ENCODE data around the gene BCL6. TPM values are rescaled to one million over a fixed set of nuclear protein-coding genes. Genes with fewer than 3 reads are reported as not detected.
A peak's percentile ranks its signal among the peaks of the same experiment; 100 is the strongest.

BCL6 gene
- total RNA-seq, 1 experiment from 2014 or later: 10.2 TPM

DNA sequence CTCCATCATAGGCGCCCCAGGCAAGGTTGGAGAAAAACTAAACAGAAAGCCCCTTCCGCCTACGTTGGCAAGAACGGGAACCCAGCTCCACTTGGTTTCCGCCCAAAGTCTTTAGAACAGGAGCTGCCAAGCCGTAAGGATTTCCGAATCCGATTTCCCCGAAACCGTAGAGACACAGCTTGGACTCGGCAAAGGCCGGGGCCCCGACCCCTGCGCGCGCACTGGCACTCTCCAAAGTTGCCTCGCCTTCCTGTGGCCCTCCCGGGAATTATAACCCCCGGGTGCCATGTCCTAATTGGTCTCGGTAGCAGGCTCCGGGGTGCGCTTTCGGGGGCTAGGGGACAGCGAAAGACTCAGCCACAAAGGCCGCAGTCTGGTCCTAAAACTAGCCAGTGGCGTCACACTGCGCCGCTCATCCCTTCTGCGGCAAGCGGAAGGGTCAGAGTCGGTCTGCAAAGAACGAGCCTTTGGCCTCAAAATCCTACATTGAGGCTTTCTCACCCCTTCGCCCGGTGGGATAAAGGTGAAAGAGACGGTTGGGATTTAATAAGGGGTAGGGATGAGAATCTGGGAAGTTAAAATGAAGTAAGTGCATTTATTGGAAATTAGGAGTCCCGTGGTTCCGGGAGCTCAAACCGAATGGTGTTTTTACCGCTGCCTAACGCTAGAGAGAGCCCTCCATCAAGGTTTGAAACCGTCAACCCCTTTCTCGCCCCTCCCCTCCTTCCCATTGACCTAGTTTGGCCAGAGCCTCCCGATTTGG is 6.8 kb downstream of the BCL6 start (continued):
- TF ChIP-seq TEAD1 (CRISPR knock-in tag; IDR thresholded peaks at IDR 0.05) (0 out of 2 replicates have a peak, but pooled peaks have one; percentile 33), NFYB (CRISPR knock-in tag; conservative IDR thresholded peaks at IDR 0.05; ENCODE audit: low read depth) (no peak), KAT7 (CRISPR knock-in tag; IDR thresholded peaks at IDR 0.05; ENCODE audit: borderline replicate concordance) (no peak), NFATC4 (CRISPR knock-in tag; IDR thresholded peaks at IDR 0.05) (no peak), GABPB1 (CRISPR knock-in tag; IDR thresholded peaks at IDR 0.05) (no peak), PRRX2 (CRISPR knock-in tag; IDR thresholded peaks at IDR 0.05) (no peak), ZNF121 (CRISPR knock-in tag; IDR thresholded peaks at IDR 0.05) (no peak), RORB (CRISPR knock-in tag; IDR thresholded peaks at IDR 0.05) (no peak), SP1 (CRISPR knock-in tag; conservative IDR thresholded peaks at IDR 0.05) (peak; percentile 58), IRF2 (CRISPR knock-in tag; IDR thresholded peaks at IDR 0.05; ENCODE audit: borderline replicate concordance, low read depth) (no peak), FOXK1 (CRISPR knock-in tag; IDR thresholded peaks at IDR 0.05) (peak; percentile 11; the same call in 1 of the 2 replicates), ZNF423 (CRISPR knock-in tag; IDR thresholded peaks at IDR 0.05) (no peak), GRHL2 (CRISPR knock-in tag; IDR thresholded peaks at IDR 0.05; ENCODE audit: insufficient replicate concordance, severe bottlenecking) (no peak), ESRRA (CRISPR knock-in tag; IDR thresholded peaks at IDR 0.05; ENCODE audit: borderline replicate concordance) (no peak), ZNF263 (CRISPR knock-in tag; IDR thresholded peaks at IDR 0.05; ENCODE audit: low read depth) (no peak), OVOL2 (CRISPR knock-in tag; IDR thresholded peaks at IDR 0.05; ENCODE audit: borderline replicate concordance) (no peak)
- TF ChIP-seq, protein P1, sequence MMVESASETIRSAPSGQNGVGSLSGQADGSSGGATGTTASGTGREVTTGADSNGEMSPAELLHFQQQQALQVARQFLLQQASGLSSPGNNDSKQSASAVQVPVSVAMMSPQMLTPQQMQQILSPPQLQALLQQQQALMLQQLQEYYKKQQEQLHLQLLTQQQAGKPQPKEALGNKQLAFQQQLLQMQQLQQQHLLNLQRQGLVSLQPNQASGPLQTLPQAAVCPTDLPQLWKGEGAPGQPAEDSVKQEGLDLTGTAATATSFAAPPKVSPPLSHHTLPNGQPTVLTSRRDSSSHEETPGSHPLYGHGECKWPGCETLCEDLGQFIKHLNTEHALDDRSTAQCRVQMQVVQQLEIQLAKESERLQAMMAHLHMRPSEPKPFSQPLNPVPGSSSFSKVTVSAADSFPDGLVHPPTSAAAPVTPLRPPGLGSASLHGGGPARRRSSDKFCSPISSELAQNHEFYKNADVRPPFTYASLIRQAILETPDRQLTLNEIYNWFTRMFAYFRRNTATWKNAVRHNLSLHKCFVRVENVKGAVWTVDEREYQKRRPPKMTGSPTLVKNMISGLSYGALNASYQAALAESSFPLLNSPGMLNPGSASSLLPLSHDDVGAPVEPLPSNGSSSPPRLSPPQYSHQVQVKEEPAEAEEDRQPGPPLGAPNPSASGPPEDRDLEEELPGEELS (CRISPR knock-in tag; IDR thresholded peaks at IDR 0.05): no peak
- TF ChIP-seq, protein P2, sequence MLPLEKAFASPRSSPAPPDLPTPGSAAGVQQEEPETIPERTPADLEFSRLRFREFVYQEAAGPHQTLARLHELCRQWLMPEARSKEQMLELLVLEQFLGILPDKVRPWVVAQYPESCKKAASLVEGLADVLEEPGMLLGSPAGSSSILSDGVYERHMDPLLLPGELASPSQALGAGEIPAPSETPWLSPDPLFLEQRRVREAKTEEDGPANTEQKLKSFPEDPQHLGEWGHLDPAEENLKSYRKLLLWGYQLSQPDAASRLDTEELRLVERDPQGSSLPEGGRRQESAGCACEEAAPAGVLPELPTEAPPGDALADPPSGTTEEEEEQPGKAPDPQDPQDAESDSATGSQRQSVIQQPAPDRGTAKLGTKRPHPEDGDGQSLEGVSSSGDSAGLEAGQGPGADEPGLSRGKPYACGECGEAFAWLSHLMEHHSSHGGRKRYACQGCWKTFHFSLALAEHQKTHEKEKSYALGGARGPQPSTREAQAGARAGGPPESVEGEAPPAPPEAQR (CRISPR knock-in tag; IDR thresholded peaks at IDR 0.05): no peak
- TF ChIP-seq, protein P3, sequence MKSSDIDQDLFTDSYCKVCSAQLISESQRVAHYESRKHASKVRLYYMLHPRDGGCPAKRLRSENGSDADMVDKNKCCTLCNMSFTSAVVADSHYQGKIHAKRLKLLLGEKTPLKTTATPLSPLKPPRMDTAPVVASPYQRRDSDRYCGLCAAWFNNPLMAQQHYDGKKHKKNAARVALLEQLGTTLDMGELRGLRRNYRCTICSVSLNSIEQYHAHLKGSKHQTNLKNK (CRISPR knock-in tag; IDR thresholded peaks at IDR 0.05): no peak
- TF ChIP-seq, protein P4, sequence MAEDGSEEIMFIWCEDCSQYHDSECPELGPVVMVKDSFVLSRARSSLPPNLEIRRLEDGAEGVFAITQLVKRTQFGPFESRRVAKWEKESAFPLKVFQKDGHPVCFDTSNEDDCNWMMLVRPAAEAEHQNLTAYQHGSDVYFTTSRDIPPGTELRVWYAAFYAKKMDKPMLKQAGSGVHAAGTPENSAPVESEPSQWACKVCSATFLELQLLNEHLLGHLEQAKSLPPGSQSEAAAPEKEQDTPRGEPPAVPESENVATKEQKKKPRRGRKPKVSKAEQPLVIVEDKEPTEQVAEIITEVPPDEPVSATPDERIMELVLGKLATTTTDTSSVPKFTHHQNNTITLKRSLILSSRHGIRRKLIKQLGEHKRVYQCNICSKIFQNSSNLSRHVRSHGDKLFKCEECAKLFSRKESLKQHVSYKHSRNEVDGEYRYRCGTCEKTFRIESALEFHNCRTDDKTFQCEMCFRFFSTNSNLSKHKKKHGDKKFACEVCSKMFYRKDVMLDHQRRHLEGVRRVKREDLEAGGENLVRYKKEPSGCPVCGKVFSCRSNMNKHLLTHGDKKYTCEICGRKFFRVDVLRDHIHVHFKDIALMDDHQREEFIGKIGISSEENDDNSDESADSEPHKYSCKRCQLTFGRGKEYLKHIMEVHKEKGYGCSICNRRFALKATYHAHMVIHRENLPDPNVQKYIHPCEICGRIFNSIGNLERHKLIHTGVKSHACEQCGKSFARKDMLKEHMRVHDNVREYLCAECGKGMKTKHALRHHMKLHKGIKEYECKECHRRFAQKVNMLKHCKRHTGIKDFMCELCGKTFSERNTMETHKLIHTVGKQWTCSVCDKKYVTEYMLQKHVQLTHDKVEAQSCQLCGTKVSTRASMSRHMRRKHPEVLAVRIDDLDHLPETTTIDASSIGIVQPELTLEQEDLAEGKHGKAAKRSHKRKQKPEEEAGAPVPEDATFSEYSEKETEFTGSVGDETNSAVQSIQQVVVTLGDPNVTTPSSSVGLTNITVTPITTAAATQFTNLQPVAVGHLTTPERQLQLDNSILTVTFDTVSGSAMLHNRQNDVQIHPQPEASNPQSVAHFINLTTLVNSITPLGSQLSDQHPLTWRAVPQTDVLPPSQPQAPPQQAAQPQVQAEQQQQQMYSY (CRISPR knock-in tag; IDR thresholded peaks at IDR 0.05): no peak
- TF ChIP-seq, protein P5, sequence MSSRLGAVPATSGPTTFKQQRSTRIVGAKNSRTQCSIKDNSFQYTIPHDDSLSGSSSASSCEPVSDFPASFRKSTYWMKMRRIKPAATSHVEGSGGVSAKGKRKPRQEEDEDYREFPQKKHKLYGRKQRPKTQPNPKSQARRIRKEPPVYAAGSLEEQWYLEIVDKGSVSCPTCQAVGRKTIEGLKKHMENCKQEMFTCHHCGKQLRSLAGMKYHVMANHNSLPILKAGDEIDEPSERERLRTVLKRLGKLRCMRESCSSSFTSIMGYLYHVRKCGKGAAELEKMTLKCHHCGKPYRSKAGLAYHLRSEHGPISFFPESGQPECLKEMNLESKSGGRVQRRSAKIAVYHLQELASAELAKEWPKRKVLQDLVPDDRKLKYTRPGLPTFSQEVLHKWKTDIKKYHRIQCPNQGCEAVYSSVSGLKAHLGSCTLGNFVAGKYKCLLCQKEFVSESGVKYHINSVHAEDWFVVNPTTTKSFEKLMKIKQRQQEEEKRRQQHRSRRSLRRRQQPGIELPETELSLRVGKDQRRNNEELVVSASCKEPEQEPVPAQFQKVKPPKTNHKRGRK (CRISPR knock-in tag; IDR thresholded peaks at IDR 0.05; ENCODE audit: borderline replicate concordance): 0 out of 2 replicates have a peak, but pooled peaks have one; percentile 78
- TF ChIP-seq, protein P6, sequence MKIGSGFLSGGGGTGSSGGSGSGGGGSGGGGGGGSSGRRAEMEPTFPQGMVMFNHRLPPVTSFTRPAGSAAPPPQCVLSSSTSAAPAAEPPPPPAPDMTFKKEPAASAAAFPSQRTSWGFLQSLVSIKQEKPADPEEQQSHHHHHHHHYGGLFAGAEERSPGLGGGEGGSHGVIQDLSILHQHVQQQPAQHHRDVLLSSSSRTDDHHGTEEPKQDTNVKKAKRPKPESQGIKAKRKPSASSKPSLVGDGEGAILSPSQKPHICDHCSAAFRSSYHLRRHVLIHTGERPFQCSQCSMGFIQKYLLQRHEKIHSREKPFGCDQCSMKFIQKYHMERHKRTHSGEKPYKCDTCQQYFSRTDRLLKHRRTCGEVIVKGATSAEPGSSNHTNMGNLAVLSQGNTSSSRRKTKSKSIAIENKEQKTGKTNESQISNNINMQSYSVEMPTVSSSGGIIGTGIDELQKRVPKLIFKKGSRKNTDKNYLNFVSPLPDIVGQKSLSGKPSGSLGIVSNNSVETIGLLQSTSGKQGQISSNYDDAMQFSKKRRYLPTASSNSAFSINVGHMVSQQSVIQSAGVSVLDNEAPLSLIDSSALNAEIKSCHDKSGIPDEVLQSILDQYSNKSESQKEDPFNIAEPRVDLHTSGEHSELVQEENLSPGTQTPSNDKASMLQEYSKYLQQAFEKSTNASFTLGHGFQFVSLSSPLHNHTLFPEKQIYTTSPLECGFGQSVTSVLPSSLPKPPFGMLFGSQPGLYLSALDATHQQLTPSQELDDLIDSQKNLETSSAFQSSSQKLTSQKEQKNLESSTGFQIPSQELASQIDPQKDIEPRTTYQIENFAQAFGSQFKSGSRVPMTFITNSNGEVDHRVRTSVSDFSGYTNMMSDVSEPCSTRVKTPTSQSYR (CRISPR knock-in tag; IDR thresholded peaks at IDR 0.05): no peak
- TF ChIP-seq, protein P7, sequence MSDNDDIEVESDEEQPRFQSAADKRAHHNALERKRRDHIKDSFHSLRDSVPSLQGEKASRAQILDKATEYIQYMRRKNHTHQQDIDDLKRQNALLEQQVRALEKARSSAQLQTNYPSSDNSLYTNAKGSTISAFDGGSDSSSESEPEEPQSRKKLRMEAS (CRISPR knock-in tag; IDR thresholded peaks at IDR 0.05): peak; percentile 29; the same call in 1 of the 2 replicates
- TF ChIP-seq, protein P8, sequence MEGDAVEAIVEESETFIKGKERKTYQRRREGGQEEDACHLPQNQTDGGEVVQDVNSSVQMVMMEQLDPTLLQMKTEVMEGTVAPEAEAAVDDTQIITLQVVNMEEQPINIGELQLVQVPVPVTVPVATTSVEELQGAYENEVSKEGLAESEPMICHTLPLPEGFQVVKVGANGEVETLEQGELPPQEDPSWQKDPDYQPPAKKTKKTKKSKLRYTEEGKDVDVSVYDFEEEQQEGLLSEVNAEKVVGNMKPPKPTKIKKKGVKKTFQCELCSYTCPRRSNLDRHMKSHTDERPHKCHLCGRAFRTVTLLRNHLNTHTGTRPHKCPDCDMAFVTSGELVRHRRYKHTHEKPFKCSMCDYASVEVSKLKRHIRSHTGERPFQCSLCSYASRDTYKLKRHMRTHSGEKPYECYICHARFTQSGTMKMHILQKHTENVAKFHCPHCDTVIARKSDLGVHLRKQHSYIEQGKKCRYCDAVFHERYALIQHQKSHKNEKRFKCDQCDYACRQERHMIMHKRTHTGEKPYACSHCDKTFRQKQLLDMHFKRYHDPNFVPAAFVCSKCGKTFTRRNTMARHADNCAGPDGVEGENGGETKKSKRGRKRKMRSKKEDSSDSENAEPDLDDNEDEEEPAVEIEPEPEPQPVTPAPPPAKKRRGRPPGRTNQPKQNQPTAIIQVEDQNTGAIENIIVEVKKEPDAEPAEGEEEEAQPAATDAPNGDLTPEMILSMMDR (IDR thresholded peaks at IDR 0.05): 0 out of 2 replicates have a peak, but pooled peaks have one; percentile 16

All from WTC11 (cell line).